A673 (cell line): ENCODE data around the gene NIN. TPM values are rescaled to one million over a fixed set of nuclear protein-coding genes. Genes with fewer than 3 reads are reported as not detected.

Source experiments
- BruUV-seq: library from RNA; stranded (reverse); fragments of 400-500 nt; replicated peaks from 2 replicates; lab custom pipeline; 2021; lab: Mats Ljungman, UMichigan
- CTCF ChIA-PET: fragments of 300-600 bp; sonication (Branson Sonifier 250); formaldehyde crosslinking; loops from one replicate; lab custom pipeline; 2022; ENCODE audit warnings: antibody characterized with exemption; lab: Charles Lee
- POLR2A ChIA-PET: fragments of 300-600 bp; sonication (Branson Sonifier 250); formaldehyde crosslinking; loops from one replicate; lab custom pipeline; 2022; ENCODE audit warnings: antibody characterized with exemption; ENCODE audit not compliant: low non-redundant PET; lab: Charles Lee
- DNase-seq: peaks from one replicate; pipeline ENCODE4 v3.0.0-alpha.2; 2015; ENCODE audit warnings: low spot score
- H3K27ac ChIP-seq: fragments of 200-600 bp; sonication (generic); 2 replicates; pipeline ENCODE4 v1.5.1; 2016; ENCODE audit warnings: mixed run types, low read depth, mild to moderate bottlenecking, mixed read lengths, antibody characterized with exemption, low read length; ENCODE audit not compliant: poor library complexity, severe bottlenecking
- H3K27me3 ChIP-seq: fragments of 200-600 bp; sonication (generic); replicated peaks from 2 replicates; pipeline ENCODE4 v1.6.1; 2017; ENCODE audit warnings: mixed run types, low read depth, mild to moderate bottlenecking, mixed read lengths, antibody characterized with exemption, low read length; ENCODE audit not compliant: insufficient read depth, poor library complexity
- H3K36me3 ChIP-seq: fragments of 200-600 bp; sonication (generic); 2 replicates; pipeline ENCODE4 v1.6.1; 2016; ENCODE audit warnings: mixed run types, mild to moderate bottlenecking, mixed read lengths, antibody characterized with exemption, low read length; ENCODE audit not compliant: insufficient read depth, poor library complexity, severe bottlenecking
- H3K4me1 ChIP-seq: fragments of 200-600 bp; sonication (generic); 2 replicates; pipeline ENCODE4 v1.6.1; 2017; ENCODE audit warnings: mixed run types, mild to moderate bottlenecking, mixed read lengths, antibody characterized with exemption, low read length; ENCODE audit not compliant: insufficient read depth, poor library complexity, severe bottlenecking
- H3K4me3 ChIP-seq: fragments of 200-600 bp; sonication (generic); 2 replicates; pipeline ENCODE4 v1.5.1; 2016; ENCODE audit warnings: low read depth, mixed run types, mild to moderate bottlenecking, mixed read lengths, low read length; ENCODE audit not compliant: poor library complexity, severe bottlenecking
- H3K9me3 ChIP-seq: fragments of 200-600 bp; sonication (generic); 2 replicates; pipeline ENCODE4 v1.6.1; 2016; ENCODE audit warnings: mixed run types, low read depth, mild to moderate bottlenecking, mixed read lengths, antibody characterized with exemption, low read length; ENCODE audit not compliant: poor library complexity, severe bottlenecking
- EZH2 ChIP-seq: fragments of 200-600 bp; sonication (generic); IDR thresholded peaks from 2 replicates; pipeline ENCODE4 v1.6.1; 2017; ENCODE audit warnings: borderline replicate concordance, low read depth, mild to moderate bottlenecking, mixed read lengths, antibody characterized with exemption, low read length; ENCODE audit not compliant: poor library complexity, severe bottlenecking
- intact Hi-C: fragments of 100-400 bp; cut with micrococcal nuclease; formaldehyde crosslinking; loops from one replicate; pipeline ENCODE4 v1.10.0; 2022; ENCODE audit not compliant: unreplicated experiment
- total RNA-seq: library from RNA; stranded (reverse); gene quantifications from 2 replicates; pipeline ENCODE4 v1.2.3, GENCODE V29; 2021
- TF ChIP-seq, protein P1 (sequence below): fragments of 300-800, 200-600 bp; sonication (generic); conservative IDR thresholded peaks from 2 replicates; pipeline ENCODE4 v1.5.1; 2017; ENCODE audit warnings: low read depth, mild to moderate bottlenecking, antibody characterized with exemption, low read length, moderate library complexity, mixed read lengths

NIN gene
- total RNA-seq, 1 experiment from 2014 or later: 63.5 TPM

DNA sequence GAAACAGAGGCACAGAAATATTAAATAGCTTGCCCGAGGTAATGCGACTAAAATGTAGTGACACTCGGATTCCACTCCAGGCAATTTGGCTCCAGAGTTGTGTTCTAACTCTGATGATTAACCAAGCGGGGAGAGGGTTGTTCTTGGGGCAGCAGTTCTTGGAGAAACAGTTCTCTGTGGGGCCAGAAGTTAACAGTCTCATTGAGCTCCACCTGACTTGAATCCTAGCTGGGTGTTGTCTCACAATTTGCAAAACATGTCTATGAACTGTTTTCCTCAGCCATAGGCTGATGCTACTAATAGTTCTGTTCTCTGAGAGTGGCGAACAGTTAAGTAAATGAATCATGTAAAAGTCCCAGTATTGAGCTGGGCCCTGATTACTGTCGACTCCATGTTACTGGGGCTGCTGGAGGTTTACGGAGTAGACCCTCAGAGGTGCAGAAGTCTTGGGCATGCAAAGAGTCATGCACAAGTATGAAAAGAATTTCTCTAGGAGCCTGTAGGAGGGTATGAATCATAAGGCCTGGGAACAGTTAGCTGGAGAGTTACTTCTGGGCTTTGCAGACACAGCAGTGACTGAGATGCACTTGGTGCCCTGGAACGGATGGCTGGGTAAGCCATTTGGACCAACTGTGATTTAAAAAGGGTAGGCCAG lies 15.4 kb upstream of the NIN start:
- H3K27ac ChIP-seq: no peak overlapping the region
- H3K9me3 ChIP-seq: no peaks in the 10 kb centered on the region
- no peak for DNase-seq
- BruUV-seq: no TSS peak
- no peaks in the 10 kb centered on the region for H3K27me3 ChIP-seq
- H3K36me3 ChIP-seq: no peaks in the 10 kb centered on the region
- ChIA-PET CTCF (no interaction called here), POLR2A (no interaction called here)
- H3K4me1 ChIP-seq: no peaks in the 10 kb centered on the region
- no peak overlapping the region for H3K4me3 ChIP-seq
- TF ChIP-seq, protein P1, sequence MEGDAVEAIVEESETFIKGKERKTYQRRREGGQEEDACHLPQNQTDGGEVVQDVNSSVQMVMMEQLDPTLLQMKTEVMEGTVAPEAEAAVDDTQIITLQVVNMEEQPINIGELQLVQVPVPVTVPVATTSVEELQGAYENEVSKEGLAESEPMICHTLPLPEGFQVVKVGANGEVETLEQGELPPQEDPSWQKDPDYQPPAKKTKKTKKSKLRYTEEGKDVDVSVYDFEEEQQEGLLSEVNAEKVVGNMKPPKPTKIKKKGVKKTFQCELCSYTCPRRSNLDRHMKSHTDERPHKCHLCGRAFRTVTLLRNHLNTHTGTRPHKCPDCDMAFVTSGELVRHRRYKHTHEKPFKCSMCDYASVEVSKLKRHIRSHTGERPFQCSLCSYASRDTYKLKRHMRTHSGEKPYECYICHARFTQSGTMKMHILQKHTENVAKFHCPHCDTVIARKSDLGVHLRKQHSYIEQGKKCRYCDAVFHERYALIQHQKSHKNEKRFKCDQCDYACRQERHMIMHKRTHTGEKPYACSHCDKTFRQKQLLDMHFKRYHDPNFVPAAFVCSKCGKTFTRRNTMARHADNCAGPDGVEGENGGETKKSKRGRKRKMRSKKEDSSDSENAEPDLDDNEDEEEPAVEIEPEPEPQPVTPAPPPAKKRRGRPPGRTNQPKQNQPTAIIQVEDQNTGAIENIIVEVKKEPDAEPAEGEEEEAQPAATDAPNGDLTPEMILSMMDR: no peak
- TF ChIP-seq EZH2: no peak
- intact Hi-C loops: no loop called here

DNA sequence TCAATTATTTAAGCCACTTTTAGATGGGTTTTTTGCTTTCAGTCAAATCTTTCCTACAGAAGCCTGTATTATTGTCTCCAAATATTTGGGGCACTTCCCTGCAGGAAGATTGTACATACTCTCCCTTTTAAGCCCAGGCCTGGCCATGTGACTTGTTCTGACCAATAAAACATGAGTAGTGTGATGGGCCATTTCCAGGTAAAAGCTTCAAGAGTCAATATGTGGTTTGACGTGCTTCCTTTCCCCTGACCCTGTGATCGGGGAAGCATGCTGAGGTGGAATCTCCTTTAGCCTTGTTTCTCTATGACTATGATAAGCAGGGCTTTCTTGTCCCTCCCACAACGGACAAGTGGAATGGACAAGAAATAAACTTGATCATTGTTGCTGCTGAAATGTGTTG lies 14.2 kb upstream of the NIN start:
- H3K9me3 ChIP-seq: no peaks in the 10 kb centered on the region
- no peak for DNase-seq
- H3K27ac ChIP-seq: no peak overlapping the region
- POLR2A ChIA-PET: no interaction called here
- CTCF ChIA-PET: no interaction called here
- BruUV-seq: no TSS peak
- no peaks in the 10 kb centered on the region for H3K36me3 ChIP-seq
- H3K4me3 ChIP-seq: no peak overlapping the region
- TF ChIP-seq, protein P1: no peak
- TF ChIP-seq EZH2: no peak
- H3K27me3 ChIP-seq: no peaks in the 10 kb centered on the region
- no peaks in the 10 kb centered on the region for H3K4me1 ChIP-seq
- intact Hi-C loops: no loop called here

DNA sequence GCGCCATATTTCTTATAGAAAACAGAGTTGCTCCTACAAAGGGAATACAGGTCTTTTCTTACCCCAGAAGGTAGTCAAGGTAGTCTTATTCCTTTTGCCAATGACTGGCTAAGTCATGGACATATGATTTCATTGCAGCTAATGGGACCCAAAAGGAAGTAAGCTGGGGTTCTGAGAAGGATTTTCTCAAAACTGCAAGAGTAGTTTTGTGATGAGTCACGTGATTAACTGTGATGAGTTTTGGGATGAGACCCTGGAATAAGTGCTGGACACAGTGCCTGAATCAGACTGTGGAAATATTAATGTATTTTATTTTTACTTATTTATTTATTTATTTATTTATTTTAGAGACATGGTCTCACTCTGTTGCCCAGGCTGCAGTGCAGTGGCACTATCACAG lies 13.4 kb upstream of the NIN start:
- BruUV-seq: no TSS peak
- DNase-seq: no peak
- Histone ChIP-seq H3K4me1 (no peaks in the 10 kb centered on the region), H3K36me3 (no peaks in the 10 kb centered on the region), H3K9me3 (no peaks in the 10 kb centered on the region), H3K4me3 (no peak overlapping the region), H3K27me3 (no peaks in the 10 kb centered on the region), H3K27ac (no peak overlapping the region)
- intact Hi-C loops: no loop called here
- CTCF ChIA-PET: no interaction called here
- no peak for TF ChIP-seq EZH2
- TF ChIP-seq, protein P1: no peak
- POLR2A ChIA-PET: no interaction called here
